Measurements from ENCODE around the gene GABRR1.
A peak's percentile ranks its signal among the peaks of the same experiment; 100 is the strongest.
"Not testable (repeated sequence)": the region's sequence is repeated elsewhere in the genome, so short reads cannot be mapped to it uniquely, and the experiment has no call there.

The GABRR1 gene

GRCh38 chr6:89148016-89148750, 69.0 kb downstream of the GABRR1 start:
- peak; percentile 11 for DNase-seq

GRCh38 chr6:89146718-89147700, 70.1 kb downstream of the GABRR1 start:
- DNase-seq = peak; percentile 40

GRCh38 chr6:89145956-89146717, 71.0 kb downstream of the GABRR1 start, which contains the start of gene PM20D2:
Gene PM20D2 (plus strand): TSS chr6:89146055. CDS start chr6:89146145, 90 bp downstream.
- DNase-seq = peak; percentile 72

- DNase-seq = peak; percentile 38
These were observed 71.8 kb downstream of the GABRR1 start for GRCh38 chr6:89145091-89145955.

DNA sequence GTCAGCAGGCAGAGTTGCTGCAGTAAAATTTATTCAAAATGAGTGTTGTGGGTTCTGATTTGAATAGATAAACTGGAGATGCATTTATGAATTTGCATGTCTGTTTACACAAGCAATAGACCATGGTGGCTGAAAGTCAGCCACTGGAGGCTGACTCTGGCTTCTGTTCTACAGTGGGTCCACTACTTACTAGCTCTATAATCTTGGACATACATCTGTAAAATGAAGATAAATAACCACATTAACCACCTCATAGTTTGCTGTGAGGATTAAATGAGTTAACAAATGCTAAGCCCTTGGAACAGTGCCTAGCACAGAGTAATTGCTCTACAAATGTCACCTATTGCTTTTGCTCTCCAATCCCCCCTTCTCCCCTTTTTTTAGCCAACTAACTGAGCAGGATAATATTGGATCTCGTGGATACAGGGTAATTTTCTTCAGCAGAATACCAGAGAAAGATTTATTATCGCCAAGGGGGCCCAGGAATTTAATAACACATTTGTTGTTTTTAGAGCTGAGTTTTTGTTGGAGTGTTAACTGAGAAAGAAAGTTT, 72.7 kb downstream of the GABRR1 start:
- DNase-seq = no peak

DNA sequence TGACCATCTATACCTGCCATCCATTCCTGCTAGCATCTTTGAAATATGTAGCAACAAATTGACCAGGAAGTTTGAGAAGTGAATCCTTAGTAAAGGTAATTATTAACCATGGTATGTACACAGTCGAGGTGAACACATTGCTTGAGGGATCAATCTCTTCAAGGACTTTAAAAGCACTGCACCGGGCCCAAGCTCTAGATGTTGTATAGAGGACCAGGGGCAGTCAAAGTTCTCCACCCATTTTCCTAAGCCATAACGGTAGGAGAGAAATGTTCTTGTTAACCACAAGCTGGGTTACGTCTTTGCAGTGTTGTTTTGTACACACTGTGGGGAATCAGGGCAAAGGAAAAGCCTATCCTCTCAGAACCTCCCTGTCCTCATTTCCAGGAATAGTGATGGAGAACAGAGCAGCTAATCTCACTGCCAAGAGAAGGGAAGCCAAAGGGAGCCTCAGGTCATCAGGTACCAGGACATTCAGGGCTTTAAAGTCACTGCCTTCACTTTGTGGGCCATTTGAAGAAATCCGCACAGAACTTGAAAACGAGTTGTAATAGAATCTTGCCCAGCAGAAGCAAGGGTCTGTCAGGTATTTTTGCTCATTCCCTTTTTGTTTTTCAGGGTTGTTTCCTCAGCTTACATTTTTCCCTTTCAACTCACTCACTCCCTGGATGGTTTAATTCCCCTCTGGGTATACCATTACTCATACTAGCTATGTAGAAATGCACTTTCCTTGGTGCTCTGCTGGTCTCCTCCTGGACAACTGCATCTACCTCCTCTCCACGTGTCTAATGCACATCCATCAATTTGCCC, 76.6 kb downstream of the GABRR1 start:
- no peak for DNase-seq

DNA sequence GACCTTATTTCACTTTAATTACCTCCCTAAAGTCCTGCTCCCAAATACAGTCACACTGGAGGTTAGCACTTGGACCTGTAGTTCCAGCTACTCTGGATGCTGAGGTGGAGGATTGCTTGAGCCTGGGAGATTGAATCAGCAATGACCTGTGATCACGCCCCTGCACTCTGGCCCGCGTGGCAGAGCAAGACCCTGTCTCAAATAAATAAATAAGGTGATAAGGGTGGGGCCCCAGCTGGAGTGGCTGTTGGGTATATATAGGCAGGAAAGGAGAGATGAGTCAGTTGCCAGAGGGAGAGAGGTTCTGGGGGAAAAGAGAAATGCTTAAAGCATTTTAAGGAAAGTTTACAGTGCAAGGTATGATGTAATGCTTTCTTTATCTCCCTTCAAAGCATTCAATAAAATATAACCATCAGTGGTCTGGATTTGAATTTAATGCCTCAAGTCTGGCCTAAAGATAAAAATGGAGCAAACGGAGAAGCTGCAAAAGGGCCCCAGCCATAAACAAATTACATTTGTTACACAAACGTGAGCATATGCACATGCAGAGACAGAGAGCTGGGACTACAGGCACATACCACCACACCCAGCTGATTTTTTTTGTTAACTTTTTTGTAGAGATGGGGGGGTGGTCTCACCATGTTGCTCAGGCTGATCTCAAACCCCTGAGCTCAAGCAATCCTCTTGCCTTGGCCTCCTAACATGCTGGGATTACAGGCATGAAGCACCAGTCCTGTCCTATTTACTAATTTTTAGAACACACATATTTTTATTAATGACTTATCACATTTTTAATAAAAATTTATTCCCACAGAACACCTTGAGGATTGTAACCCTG, 77.4 kb downstream of the GABRR1 start:
- DNase-seq = no peak

- DNase-seq = no peak
These were observed 79.0 kb downstream of the GABRR1 start for GRCh38 chr6:89138173-89138572.

GRCh38 chr6:89134723-89135122, 82.4 kb downstream of the GABRR1 start:
- DNase-seq = no peak

- no peak for DNase-seq
These were observed 83.2 kb downstream of the GABRR1 start for GRCh38 chr6:89133981-89134380.

GRCh38 chr6:89132057-89132456, 85.1 kb downstream of the GABRR1 start:
- DNase-seq = no peak

GRCh38 chr6:89131599-89131998, 85.6 kb downstream of the GABRR1 start:
- no peak for DNase-seq

DNA sequence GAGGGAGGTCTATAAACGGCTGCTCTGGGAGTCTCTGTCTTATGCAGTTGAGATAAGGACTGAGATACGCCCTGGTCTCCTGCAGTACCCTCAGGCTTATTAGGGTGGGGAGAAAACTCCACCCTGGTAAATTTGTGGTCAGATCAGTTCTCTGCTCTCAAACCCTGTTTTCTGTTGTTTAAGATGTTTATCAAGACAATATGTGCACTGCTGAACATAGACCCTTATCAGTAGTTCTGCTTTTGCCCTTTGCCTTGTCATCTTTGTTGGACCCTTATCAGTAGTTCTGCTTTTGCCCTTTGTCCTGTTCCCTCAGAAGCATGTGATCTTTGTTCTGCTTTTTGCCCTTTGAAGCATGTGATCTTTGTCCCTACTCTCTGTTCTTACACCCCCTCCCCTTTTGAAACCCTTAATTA, 88.9 kb downstream of the GABRR1 start:
- not testable (repeated sequence) for DNase-seq

All from CD4-positive, alpha-beta T cell treated with Interleukin-17A for 4 hours (primary cell).